Mesothelial cell of epicardium (in vitro differentiated cells): ENCODE data around the gene KCNQ2. TPM values are rescaled to one million over a fixed set of nuclear protein-coding genes. Genes with fewer than 3 reads are reported as not detected.

Source experiments
- DNase-seq, 2 experiments: peaks; one replicate each; pipeline ENCODE4 v3.0.0; 2021; ENCODE audit warnings: low spot score in 2 of 2; ENCODE audit not compliant: unreplicated experiment in 2 of 2
- H3K27ac Mint-ChIP-seq: 2 replicates; pipeline ENCODE4 v1.8.0; 2021; ENCODE audit warnings: mixed read lengths
- H3K27me3 Mint-ChIP-seq: 2 replicates; pipeline ENCODE4 v1.8.0; 2021; ENCODE audit warnings: low read depth, mixed read lengths
- H3K36me3 Mint-ChIP-seq: 2 replicates; pipeline ENCODE4 v1.8.0; 2021; ENCODE audit warnings: mixed read lengths
- H3K4me1 Mint-ChIP-seq: 2 replicates; pipeline ENCODE4 v1.8.0; 2021; ENCODE audit warnings: mixed read lengths
- H3K4me3 Mint-ChIP-seq: 2 replicates; pipeline ENCODE4 v1.8.0; 2021; ENCODE audit warnings: mild to moderate bottlenecking, moderate library complexity, mixed read lengths
- H3K9me3 Mint-ChIP-seq: 2 replicates; pipeline ENCODE4 v1.8.0; 2021; ENCODE audit warnings: mixed read lengths
- total RNA-seq: library from RNA; stranded (reverse); gene quantifications from 3 replicates; pipeline ENCODE4 v1.2.1, GENCODE V29; 2021
- TF ChIP-seq, protein P1 (sequence below): fragments of 200-600 bp; sonication (generic); IDR thresholded peaks from one replicate; pipeline ENCODE4 v1.5.0; 2021; ENCODE audit warnings: antibody characterized with exemption; ENCODE audit not compliant: unreplicated experiment

Gene KCNQ2
- total RNA-seq, 1 donor from 2014 or later: 11.8 TPM

DNA sequence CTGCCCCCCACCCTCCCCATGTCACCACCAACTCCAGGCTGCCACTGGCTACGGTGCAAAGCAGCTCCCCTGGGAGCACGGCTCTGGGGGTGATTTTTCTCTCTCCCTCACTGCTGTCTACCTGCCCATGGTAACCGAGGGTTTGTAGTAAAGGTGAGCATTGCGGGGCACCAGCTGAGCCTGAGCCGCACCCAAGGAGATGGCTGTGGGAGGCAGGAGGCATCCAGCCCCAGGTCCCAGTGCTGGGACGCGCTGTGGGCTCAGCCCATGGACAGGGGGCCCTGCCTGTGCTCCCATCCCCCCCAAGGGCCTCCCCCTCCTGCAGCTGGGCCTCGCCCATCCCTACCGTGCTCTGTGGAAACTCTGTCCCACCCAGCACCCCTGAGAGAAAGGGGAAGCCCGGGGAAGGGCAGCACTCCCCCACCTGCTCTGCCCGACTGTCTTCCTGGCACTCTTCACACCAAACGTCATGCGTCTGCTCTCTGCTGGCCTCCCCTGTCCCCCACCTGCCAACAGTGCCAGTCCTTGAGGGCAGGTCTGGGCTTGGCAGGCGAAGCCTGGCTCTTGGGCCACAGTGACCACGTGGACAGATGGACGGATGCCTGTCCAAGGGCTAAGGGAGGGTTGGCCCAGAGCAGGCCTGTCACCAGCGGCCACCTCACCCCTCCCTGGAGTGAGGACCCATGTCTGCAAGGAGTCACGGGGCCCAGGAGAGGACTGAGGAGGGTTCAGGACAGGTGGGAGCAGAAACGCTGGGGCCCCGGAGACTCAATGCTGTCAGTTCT lies 107.5 kb downstream of the KCNQ2 start:
- H3K36me3 Mint-ChIP-seq: no peaks in the 10 kb centered on the region
- H3K27me3 Mint-ChIP-seq: peaks cover 51% of the 10 kb centered on the region

DNA sequence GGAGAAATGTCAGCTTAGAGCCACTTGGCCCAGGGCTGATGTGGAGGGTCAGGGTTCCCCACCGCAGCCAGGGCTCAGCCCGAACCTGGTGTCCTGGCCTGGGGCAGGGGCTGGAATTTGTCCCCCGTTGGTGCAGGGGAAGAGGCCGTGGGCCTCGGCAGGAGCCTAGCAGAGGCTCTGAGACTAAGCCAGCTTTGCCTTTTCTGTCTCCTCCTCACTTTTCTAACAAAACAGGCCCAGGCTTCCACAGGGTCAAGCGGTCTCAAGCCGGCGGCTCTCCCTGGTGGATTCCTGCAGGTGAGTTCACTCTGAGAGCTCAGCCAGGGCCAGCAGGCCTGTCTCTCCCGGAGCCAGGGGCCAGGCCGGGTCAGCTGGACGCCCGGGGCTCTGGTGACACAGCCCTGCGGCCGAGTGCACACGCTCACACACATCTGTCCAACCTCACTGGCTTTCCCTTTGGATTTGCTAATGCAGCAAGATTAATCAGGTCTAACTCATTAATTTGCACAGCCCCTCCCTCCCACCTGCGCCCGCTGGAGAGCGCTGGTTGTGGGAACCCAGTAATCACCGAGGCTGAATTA lies 108.4 kb downstream of the KCNQ2 start:
- Mint-ChIP-seq H3K4me1 (no peaks in the 10 kb centered on the region), H3K9me3 (no peaks in the 10 kb centered on the region), H3K27me3 (peaks cover 58% of the 10 kb centered on the region), H3K36me3 (no peaks in the 10 kb centered on the region), H3K27ac (no peak overlapping the region), H3K4me3 (no peak overlapping the region)
- TF ChIP-seq, protein P1, sequence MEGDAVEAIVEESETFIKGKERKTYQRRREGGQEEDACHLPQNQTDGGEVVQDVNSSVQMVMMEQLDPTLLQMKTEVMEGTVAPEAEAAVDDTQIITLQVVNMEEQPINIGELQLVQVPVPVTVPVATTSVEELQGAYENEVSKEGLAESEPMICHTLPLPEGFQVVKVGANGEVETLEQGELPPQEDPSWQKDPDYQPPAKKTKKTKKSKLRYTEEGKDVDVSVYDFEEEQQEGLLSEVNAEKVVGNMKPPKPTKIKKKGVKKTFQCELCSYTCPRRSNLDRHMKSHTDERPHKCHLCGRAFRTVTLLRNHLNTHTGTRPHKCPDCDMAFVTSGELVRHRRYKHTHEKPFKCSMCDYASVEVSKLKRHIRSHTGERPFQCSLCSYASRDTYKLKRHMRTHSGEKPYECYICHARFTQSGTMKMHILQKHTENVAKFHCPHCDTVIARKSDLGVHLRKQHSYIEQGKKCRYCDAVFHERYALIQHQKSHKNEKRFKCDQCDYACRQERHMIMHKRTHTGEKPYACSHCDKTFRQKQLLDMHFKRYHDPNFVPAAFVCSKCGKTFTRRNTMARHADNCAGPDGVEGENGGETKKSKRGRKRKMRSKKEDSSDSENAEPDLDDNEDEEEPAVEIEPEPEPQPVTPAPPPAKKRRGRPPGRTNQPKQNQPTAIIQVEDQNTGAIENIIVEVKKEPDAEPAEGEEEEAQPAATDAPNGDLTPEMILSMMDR: no peak
- no peak for DNase-seq

More for the DNA sequence above, 107.5 kb downstream of the KCNQ2 start:
- TF ChIP-seq, protein P1: no peak
- no peak for DNase-seq
- Mint-ChIP-seq H3K9me3 (no peaks in the 10 kb centered on the region), H3K27ac (no peak overlapping the region), H3K4me1 (no peaks in the 10 kb centered on the region), H3K4me3 (no peak overlapping the region)

DNA sequence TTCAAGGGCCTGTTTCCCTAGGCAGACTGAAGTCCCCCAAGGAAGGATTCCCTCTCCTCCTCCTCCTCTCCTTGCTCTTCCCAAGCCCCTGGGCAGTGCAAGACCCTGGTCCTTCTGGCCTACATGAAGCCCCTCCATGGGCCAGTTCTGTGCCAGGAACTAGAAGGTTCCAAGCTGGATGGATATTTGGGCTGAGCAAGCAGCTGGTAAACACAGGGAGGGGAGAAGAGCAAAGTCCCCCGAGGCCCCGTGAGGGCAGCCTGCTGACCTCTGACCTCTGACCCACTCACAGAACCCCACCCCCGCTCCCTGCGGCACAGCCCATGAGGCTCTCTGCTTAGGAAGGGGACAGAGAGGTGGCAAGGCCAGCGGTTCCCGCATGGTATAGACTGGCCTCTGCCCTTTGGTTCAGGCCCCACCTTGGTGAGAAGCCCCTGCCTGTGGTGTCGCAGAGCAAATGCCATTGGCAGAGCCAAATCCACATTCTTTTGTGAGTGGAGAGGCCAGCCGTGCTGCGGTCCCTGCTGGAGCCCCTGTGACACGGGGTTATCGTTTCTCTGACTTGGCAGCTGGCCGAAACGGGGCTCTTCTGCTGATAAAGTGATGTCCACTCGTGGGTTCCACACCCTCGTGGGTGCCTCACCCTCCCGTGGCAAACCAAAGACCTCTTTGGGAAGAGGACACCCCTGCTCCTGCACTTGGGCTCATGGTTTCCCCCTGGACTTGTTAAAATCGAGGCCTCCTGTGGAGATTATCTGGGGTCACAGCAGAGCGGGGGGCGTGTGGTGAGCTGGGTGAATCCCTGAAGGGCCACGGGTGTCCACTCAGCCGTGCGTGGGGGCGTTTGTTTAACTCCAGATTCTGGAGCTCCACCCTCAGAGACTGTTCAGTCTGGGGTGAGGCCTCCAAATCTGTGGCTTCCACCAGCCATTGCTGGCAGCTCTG lies 109.2 kb downstream of the KCNQ2 start:
- no peak overlapping the region for H3K4me3 Mint-ChIP-seq
- DNase-seq: no peak
- H3K27me3 Mint-ChIP-seq: peaks cover 65% of the 10 kb centered on the region
- TF ChIP-seq, protein P1: no peak
- H3K4me1 Mint-ChIP-seq: no peaks in the 10 kb centered on the region
- H3K36me3 Mint-ChIP-seq: no peaks in the 10 kb centered on the region
- no peaks in the 10 kb centered on the region for H3K9me3 Mint-ChIP-seq
- H3K27ac Mint-ChIP-seq: no peak overlapping the region

DNA sequence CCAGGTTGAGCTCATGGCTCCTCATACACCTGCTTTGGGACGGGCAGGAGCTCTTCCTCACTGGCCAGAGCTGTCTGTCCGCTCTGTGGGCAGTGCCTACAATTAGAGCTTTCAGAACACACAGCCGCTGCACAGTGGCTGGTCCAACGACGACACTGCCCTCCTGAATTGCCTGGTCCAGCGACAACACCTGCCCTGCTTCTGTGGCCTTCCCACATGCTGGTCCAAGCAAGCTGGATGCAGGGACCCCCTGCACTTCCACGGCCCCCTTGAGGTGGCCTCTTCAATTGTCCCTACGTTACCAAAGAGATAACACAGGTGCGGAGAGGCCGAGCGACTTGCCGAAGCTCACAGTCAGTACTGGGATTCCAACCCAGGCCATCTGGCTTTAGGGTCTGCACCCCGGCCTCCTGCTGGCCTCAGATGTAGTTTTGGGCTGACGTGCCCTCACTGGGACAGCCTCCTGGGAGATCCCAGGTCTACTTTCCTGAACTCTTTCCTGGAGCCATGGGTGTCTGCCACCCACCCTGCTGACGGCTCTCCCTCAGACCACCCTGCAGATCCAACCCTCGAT lies 109.9 kb downstream of the KCNQ2 start:
- H3K9me3 Mint-ChIP-seq: no peaks in the 10 kb centered on the region
- TF ChIP-seq, protein P1: no peak

More for the DNA sequence above, 109.9 kb downstream of the KCNQ2 start:
- H3K27ac Mint-ChIP-seq: no peak overlapping the region
- H3K4me1 Mint-ChIP-seq: no peaks in the 10 kb centered on the region
- DNase-seq: no peak
- H3K4me3 Mint-ChIP-seq: no peak overlapping the region
- H3K36me3 Mint-ChIP-seq: no peaks in the 10 kb centered on the region
- H3K27me3 Mint-ChIP-seq: peaks cover 68% of the 10 kb centered on the region
